Adipocyte (in vitro differentiated cells): Measurements from ENCODE around the gene MRPL44.

Experiments
- DNase-seq: peaks from one replicate; pipeline ENCODE4 v3.0.0-alpha.2; 2015; ENCODE audit warnings: low read depth
- H3K27me3 ChIP-seq: replicated peaks from 2 replicates; pipeline ENCODE4 v1.7.0; 2013; ENCODE audit warnings: mild to moderate bottlenecking, low read length, moderate library complexity; ENCODE audit not compliant: control insufficient read depth, insufficient read depth
- H3K36me3 ChIP-seq: 2 replicates; pipeline ENCODE4 v1.7.0; 2013; ENCODE audit warnings: low read length, mild to moderate bottlenecking, moderate library complexity; ENCODE audit not compliant: control insufficient read depth, insufficient read depth, severe bottlenecking
- H3K4me1 ChIP-seq: 2 replicates; pipeline ENCODE4 v1.7.0; 2013; ENCODE audit warnings: mild to moderate bottlenecking, low read length, moderate library complexity; ENCODE audit not compliant: control insufficient read depth, insufficient read depth
- H3K4me3 ChIP-seq: 2 replicates; pipeline ENCODE4 v1.7.0; 2013; ENCODE audit warnings: mild to moderate bottlenecking, low read length, moderate library complexity
- H3K9ac ChIP-seq: 2 replicates; pipeline ENCODE4 v1.7.0; 2013; ENCODE audit warnings: mild to moderate bottlenecking, low read length, moderate library complexity
- H3K9me3 ChIP-seq: 2 replicates; pipeline ENCODE4 v1.7.0; 2013; ENCODE audit warnings: mild to moderate bottlenecking, low read length, moderate library complexity; ENCODE audit not compliant: control insufficient read depth

MRPL44 gene

GRCh38 chr2:223976635-223977226, 19.5 kb downstream of the MRPL44 start:
- peak; percentile 42 for DNase-seq
- peaks cover 10% of the 10 kb centered on the region for H3K4me1 ChIP-seq
- H3K9ac ChIP-seq: no peak overlapping the region
- H3K4me3 ChIP-seq: no peak overlapping the region
- H3K36me3 ChIP-seq: peaks cover 50% of the 10 kb centered on the region
- no peaks in the 10 kb centered on the region for H3K9me3 ChIP-seq
- H3K27me3 ChIP-seq: no peaks in the 10 kb centered on the region

GRCh38 chr2:223978451-223978850, 21.2 kb downstream of the MRPL44 start:
- H3K4me1 ChIP-seq: peaks cover 10% of the 10 kb centered on the region
- no peaks in the 10 kb centered on the region for H3K9me3 ChIP-seq
- no peaks in the 10 kb centered on the region for H3K27me3 ChIP-seq
- DNase-seq: peak; percentile 31
- peaks cover 59% of the 10 kb centered on the region for H3K36me3 ChIP-seq
- H3K9ac ChIP-seq: no peak overlapping the region
- H3K4me3 ChIP-seq: no peak overlapping the region

DNA sequence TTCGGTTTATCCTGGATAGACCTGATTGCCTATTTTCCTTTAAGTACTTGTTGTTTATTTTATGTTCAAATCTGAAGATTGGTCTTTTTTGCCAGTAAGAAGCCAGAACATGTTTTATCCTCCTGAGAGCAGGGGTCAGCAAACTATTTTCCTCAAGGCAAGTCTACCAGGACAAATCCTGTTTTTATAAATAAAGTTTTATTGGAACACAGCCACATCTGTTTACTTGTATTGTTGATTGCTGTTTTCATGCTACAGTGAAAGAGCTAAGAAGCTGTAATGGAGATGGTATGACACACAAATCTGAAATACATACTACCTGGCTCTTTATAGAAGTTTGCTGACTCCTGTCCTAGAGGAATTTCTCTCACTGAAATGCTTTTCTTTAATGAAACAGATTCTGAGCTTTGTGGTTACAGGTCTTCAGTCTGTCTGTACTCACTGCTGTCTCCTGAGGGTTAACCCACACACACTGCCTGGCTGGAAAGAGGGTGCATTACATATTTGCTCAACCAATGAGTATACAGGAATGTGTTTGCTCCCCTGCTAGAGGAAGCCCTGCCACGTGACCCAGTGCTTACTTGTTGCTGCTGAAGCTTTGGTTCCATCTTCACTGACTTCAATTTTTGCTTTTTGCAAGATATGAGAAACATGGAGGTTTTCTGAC, 22.6 kb downstream of the MRPL44 start:
- DNase-seq: no peak
- H3K9ac ChIP-seq: no peak overlapping the region
- H3K36me3 ChIP-seq: peaks cover 65% of the 10 kb centered on the region
- H3K27me3 ChIP-seq: no peaks in the 10 kb centered on the region
- no peak overlapping the region for H3K4me3 ChIP-seq
- no peaks in the 10 kb centered on the region for H3K9me3 ChIP-seq
- peaks cover 10% of the 10 kb centered on the region for H3K4me1 ChIP-seq

DNA sequence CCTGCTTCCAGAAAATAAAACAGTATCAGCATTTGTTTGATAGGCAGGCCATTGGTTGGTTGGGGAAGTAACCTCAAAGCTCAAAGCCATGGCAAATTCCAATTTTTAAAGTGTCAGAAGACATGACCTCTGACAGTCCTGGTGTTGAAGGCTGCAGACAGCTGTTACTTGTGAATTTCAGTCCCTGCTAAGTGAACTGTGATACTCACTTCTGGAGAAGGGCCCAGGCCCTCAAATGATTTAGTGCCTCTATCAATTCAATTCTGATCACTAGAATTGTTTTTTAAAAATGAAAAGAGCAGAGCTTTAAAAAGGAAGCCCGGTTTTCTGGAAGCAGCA, 23.1 kb downstream of the MRPL44 start:
- Histone ChIP-seq H3K4me1 (peaks cover 10% of the 10 kb centered on the region), H3K4me3 (no peak overlapping the region), H3K36me3 (peaks cover 64% of the 10 kb centered on the region), H3K9ac (no peak overlapping the region), H3K27me3 (no peaks in the 10 kb centered on the region), H3K9me3 (no peaks in the 10 kb centered on the region)
- DNase-seq: no peak

GRCh38 chr2:223980803-223981202, 23.5 kb downstream of the MRPL44 start:
- H3K27me3 ChIP-seq: no peaks in the 10 kb centered on the region
- no peak for DNase-seq
- no peaks in the 10 kb centered on the region for H3K9me3 ChIP-seq
- H3K9ac ChIP-seq: no peak overlapping the region
- H3K36me3 ChIP-seq: peaks cover 67% of the 10 kb centered on the region
- peaks cover 10% of the 10 kb centered on the region for H3K4me1 ChIP-seq
- no peak overlapping the region for H3K4me3 ChIP-seq

DNA sequence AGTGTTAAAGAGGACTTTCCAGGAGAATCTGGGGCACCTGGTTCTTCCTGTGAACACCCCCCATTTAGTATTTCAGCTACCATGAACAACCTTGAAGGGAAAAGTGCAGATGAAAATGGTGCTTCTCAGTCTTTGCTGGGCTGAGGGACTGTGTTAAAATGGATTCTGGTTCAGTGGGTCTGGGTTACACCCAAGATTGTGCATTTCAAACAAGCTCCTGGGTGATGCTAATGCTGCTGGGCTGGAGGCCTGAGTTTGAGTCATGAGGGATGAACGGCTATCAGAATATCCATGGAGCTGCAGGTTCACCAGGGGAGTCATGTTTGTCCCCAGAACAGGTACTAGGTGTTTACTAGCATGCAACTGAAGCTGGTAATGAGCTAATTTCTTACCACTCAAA, 24.0 kb downstream of the MRPL44 start:
- H3K9ac ChIP-seq: no peak overlapping the region
- peaks cover 10% of the 10 kb centered on the region for H3K4me1 ChIP-seq
- no peak for DNase-seq
- no peak overlapping the region for H3K4me3 ChIP-seq
- H3K36me3 ChIP-seq: peaks cover 71% of the 10 kb centered on the region
- H3K9me3 ChIP-seq: no peaks in the 10 kb centered on the region
- H3K27me3 ChIP-seq: no peaks in the 10 kb centered on the region

GRCh38 chr2:223989206-223989855, 32.1 kb downstream of the MRPL44 start:
- H3K36me3 ChIP-seq: peaks cover 47% of the 10 kb centered on the region
- no peak overlapping the region for H3K9ac ChIP-seq
- DNase-seq: no peak
- H3K9me3 ChIP-seq: no peaks in the 10 kb centered on the region
- H3K27me3 ChIP-seq: no peaks in the 10 kb centered on the region
- no peak overlapping the region for H3K4me3 ChIP-seq
- H3K4me1 ChIP-seq: peaks cover 6% of the 10 kb centered on the region

DNA sequence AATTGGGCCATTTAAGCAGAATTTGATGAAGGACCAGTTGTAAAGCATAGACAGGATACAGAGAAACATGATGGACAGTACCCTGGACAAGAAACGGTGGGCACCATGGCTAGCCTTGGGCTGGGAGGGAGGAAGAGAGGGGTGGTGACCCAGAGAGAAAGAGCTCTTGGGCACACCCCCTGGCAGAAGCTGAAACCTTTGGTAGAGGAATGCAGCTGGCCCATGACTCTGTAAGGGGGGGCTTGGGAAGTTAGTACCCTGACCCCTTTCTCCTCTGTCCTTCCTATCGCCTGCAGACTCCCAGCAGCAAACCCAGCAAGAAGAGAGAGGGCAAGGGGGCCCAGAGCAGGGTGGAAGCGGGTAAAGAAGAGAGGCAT, 32.6 kb downstream of the MRPL44 start:
- Histone ChIP-seq H3K4me3 (no peak overlapping the region), H3K36me3 (peaks cover 42% of the 10 kb centered on the region)
- no peak for DNase-seq

GRCh38 chr2:223991611-223992010, 34.3 kb downstream of the MRPL44 start:
- Histone ChIP-seq H3K9me3 (no peaks in the 10 kb centered on the region), H3K4me3 (no peak overlapping the region), H3K4me1 (peaks cover 6% of the 10 kb centered on the region), H3K9ac (no peak overlapping the region), H3K36me3 (peaks cover 43% of the 10 kb centered on the region), H3K27me3 (no peaks in the 10 kb centered on the region)
- no peak for DNase-seq

More for the DNA sequence above, 32.6 kb downstream of the MRPL44 start:
- Histone ChIP-seq H3K4me1 (peaks cover 6% of the 10 kb centered on the region), H3K27me3 (no peaks in the 10 kb centered on the region), H3K9me3 (no peaks in the 10 kb centered on the region), H3K9ac (no peak overlapping the region)

DNA sequence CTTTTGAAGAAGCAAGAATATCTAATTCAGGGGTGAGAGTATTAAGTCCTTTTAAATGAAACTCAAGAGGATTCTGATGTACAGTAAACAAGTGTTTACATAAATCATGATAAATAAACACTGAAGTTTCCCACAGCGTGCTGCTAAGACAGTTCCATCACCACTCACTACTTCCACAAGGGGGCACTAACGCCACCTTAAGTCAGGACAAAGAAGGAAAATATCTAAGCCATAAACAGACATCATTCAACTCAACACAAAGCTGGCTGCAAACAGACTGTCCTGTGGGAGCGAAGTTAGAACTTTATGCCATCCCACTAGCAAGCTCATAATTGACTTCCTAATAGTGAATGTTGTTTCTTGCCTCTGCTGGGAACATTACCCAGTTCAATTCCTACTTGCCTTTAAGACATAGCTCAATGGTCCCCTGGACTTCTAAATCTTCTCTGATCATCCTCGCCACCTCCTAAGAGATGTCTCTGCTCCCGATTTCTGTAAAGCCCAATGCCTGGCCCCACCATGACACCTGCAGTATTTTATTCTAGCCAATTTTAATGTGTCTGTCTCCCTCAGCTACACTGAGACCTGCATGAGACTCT, 36.5 kb downstream of the MRPL44 start:
- Histone ChIP-seq H3K36me3 (peaks cover 38% of the 10 kb centered on the region), H3K27me3 (no peaks in the 10 kb centered on the region), H3K9me3 (no peaks in the 10 kb centered on the region), H3K4me3 (no peak overlapping the region), H3K9ac (no peak overlapping the region), H3K4me1 (peaks cover 6% of the 10 kb centered on the region)
- DNase-seq: peak; percentile 93

- no peaks in the 10 kb centered on the region for H3K9me3 ChIP-seq
- DNase-seq: no peak
- no peaks in the 10 kb centered on the region for H3K27me3 ChIP-seq
- no peak overlapping the region for H3K4me3 ChIP-seq
- H3K9ac ChIP-seq: no peak overlapping the region
- peaks cover 30% of the 10 kb centered on the region for H3K36me3 ChIP-seq
- H3K4me1 ChIP-seq: peaks cover 6% of the 10 kb centered on the region
Measured at GRCh38 chr2:223994562-223995162, 37.4 kb downstream of the MRPL44 start.
